Trophoblast cell (in vitro differentiated cells and primary cell): ENCODE measurements around the gene POLN.

Experiments
- DNase-seq, 2 donors: peaks; one replicate each; pipeline ENCODE4 v3.0.0-alpha.2; 2016
- H2AFZ ChIP-seq: 2 replicates; pipeline ENCODE4 v1.6.1; 2013; ENCODE audit warnings: low read length, moderate library complexity, mild to moderate bottlenecking; ENCODE audit not compliant: insufficient read depth, poor library complexity
- H2AK5ac ChIP-seq: 2 replicates; pipeline ENCODE4 v1.6.1; 2013; ENCODE audit warnings: mild to moderate bottlenecking, low read length
- H2BK120ac ChIP-seq: 2 replicates; pipeline ENCODE4 v1.6.1; 2013; ENCODE audit warnings: low read length, mild to moderate bottlenecking, moderate library complexity; ENCODE audit not compliant: insufficient read depth, poor library complexity
- H2BK12ac ChIP-seq: 2 replicates; pipeline ENCODE4 v1.6.1; 2013; ENCODE audit warnings: mild to moderate bottlenecking, low read length, moderate library complexity
- H2BK5ac ChIP-seq: 2 replicates; pipeline ENCODE4 v1.6.1; 2013; ENCODE audit warnings: low read length, low read depth, moderate library complexity, mild to moderate bottlenecking; ENCODE audit not compliant: poor library complexity
- H3K14ac ChIP-seq: 2 replicates; pipeline ENCODE4 v1.6.1; 2013; ENCODE audit warnings: mild to moderate bottlenecking, low read length
- H3K18ac ChIP-seq: 2 replicates; pipeline ENCODE4 v1.6.1; 2013; ENCODE audit warnings: mild to moderate bottlenecking, low read length
- H3K23ac ChIP-seq: 2 replicates; pipeline ENCODE4 v1.6.1; 2013; ENCODE audit warnings: low read length
- H3K27ac ChIP-seq: 2 replicates; pipeline ENCODE4 v1.5.1; 2013; ENCODE audit warnings: low read depth, mild to moderate bottlenecking, inconsistent platforms, low read length, moderate library complexity
- H3K27me3 ChIP-seq: 2 replicates; pipeline ENCODE4 v1.6.1; 2013; ENCODE audit warnings: inconsistent platforms, mild to moderate bottlenecking, low read length, moderate library complexity; ENCODE audit not compliant: insufficient read depth
- H3K36me3 ChIP-seq, 2 experiments: 1 replicate in 1 of 2; 2 replicates in 1 of 2; pipeline ENCODE4 v1.6.1; 2013; ENCODE audit warnings: low read length in 2 of 2, mild to moderate bottlenecking in 2 of 2, moderate library complexity in 1 of 2; ENCODE audit not compliant: insufficient read depth in 2 of 2, control insufficient read depth in 1 of 2
- H3K4ac ChIP-seq: 2 replicates; pipeline ENCODE4 v1.6.1; 2013; ENCODE audit warnings: low read depth, mild to moderate bottlenecking, low read length, moderate library complexity
- H3K4me1 ChIP-seq, 2 experiments: 1 replicate in 1 of 2; 2 replicates in 1 of 2; pipeline ENCODE4 v1.6.1; 2013; ENCODE audit warnings: low read length in 2 of 2, mild to moderate bottlenecking in 2 of 2, moderate library complexity in 1 of 2; ENCODE audit not compliant: insufficient read depth in 2 of 2, control insufficient read depth in 1 of 2
- H3K4me2 ChIP-seq: 2 replicates; pipeline ENCODE4 v1.6.1; 2013; ENCODE audit warnings: inconsistent platforms, mild to moderate bottlenecking, low read length, moderate library complexity
- H3K4me3 ChIP-seq: 2 replicates; pipeline ENCODE4 v1.5.1; 2013; ENCODE audit warnings: mild to moderate bottlenecking, low read depth, low read length, inconsistent platforms
- H3K79me1 ChIP-seq: one replicate; pipeline ENCODE4 v1.6.1; 2013; ENCODE audit warnings: low read length
- H3K79me2 ChIP-seq: 2 replicates; pipeline ENCODE4 v1.6.1; 2013; ENCODE audit warnings: low read length, mild to moderate bottlenecking; ENCODE audit not compliant: control insufficient read depth, insufficient read depth, poor library complexity
- H3K9ac ChIP-seq: 2 replicates; pipeline ENCODE4 v1.6.1; 2013; ENCODE audit warnings: mild to moderate bottlenecking, low read length
- H3K9me3 ChIP-seq: 2 replicates; pipeline ENCODE4 v1.6.1; 2013; ENCODE audit warnings: low read depth, mild to moderate bottlenecking, control low read depth, inconsistent platforms, low read length; ENCODE audit not compliant: insufficient read depth
- H4K12ac ChIP-seq: 2 replicates; pipeline ENCODE4 v1.6.1; 2013; ENCODE audit warnings: low read depth, mild to moderate bottlenecking, low read length, moderate library complexity
- H4K8ac ChIP-seq: 2 replicates; pipeline ENCODE4 v1.6.1; 2013; ENCODE audit warnings: low read depth, mild to moderate bottlenecking, low read length, moderate library complexity
- H4K91ac ChIP-seq: one replicate; pipeline ENCODE4 v1.6.1; 2013; ENCODE audit warnings: low read depth, mild to moderate bottlenecking, low read length, moderate library complexity
- whole genome bisulfite sequencing: extraction: QIAGEN DNeasy Blood & Tissue Kit; methylation state at CpG from one replicate; pipeline ENCODE4 v1.1.7; 2013; ENCODE audit warnings: missing lambda C conversion rate; ENCODE audit not compliant: insufficient read length, insufficient coverage; ENCODE audit errors: extremely low coverage; 5-methylcytosine and 5-hydroxymethylcytosine counted together

POLN gene

GRCh38 chr4:2253160-2254084, 11.5 kb upstream of the POLN start:
- Histone ChIP-seq H4K8ac (no peak overlapping the region), H3K9ac (no peak overlapping the region), H3K27ac (no peak overlapping the region), H3K4me3 (no peak overlapping the region), H2BK12ac (no peak overlapping the region), H3K27me3 (no peaks in the 10 kb centered on the region), H2AFZ (no peak overlapping the region), H3K4me2 (no peak overlapping the region), H3K79me1 (no peaks in the 10 kb centered on the region), H3K4me1 (no peaks in the 10 kb centered on the region), H2BK120ac (no peak overlapping the region), H3K14ac (no peak overlapping the region), H3K18ac (no peak overlapping the region), H3K9me3 (peaks cover 4% of the 10 kb centered on the region), H2AK5ac (no peak overlapping the region), H3K4ac (no peak overlapping the region), H4K91ac (no peak overlapping the region), H2BK5ac (no peak overlapping the region), H3K36me3 (peaks cover 73 to 81% of the 10 kb centered on the region in 2 experiments), H3K23ac (no peak overlapping the region), H3K79me2 (no peaks in the 10 kb centered on the region), H4K12ac (no peak overlapping the region)
- WGBS = no CpG with 5 or more reads among the region's 32 CpGs
- no peak for DNase-seq

- H3K4me1 ChIP-seq = no peaks in the 10 kb centered on the region
- no peak overlapping the region for H2BK5ac ChIP-seq
- H2AK5ac ChIP-seq = no peak overlapping the region
- no peak overlapping the region for H2AFZ ChIP-seq
- H4K12ac ChIP-seq = no peak overlapping the region
- no peak overlapping the region for H3K4me2 ChIP-seq
- no peak overlapping the region for H2BK12ac ChIP-seq
- WGBS = no CpG with 5 or more reads among the region's 12 CpGs
- H3K18ac ChIP-seq = no peak overlapping the region
- H4K8ac ChIP-seq = no peak overlapping the region
- no peak overlapping the region for H3K23ac ChIP-seq
- H2BK120ac ChIP-seq = no peak overlapping the region
- no peak overlapping the region for H3K14ac ChIP-seq
- no peaks in the 10 kb centered on the region for H3K79me1 ChIP-seq
- H3K27me3 ChIP-seq = no peaks in the 10 kb centered on the region
- H3K27ac ChIP-seq = no peak overlapping the region
- no peaks in the 10 kb centered on the region for H3K79me2 ChIP-seq
- no peak for DNase-seq
- no peak overlapping the region for H3K9ac ChIP-seq
- peaks cover 6% of the 10 kb centered on the region for H3K9me3 ChIP-seq
- H3K36me3 ChIP-seq = peaks cover 72 to 77% of the 10 kb centered on the region in 2 experiments
- H3K4ac ChIP-seq = no peak overlapping the region
- no peak overlapping the region for H4K91ac ChIP-seq
- H3K4me3 ChIP-seq = no peak overlapping the region
These were observed 10.7 kb upstream of the POLN start for GRCh38 chr4:2252530-2253091.

GRCh38 chr4:2251795-2252529, 10.0 kb upstream of the POLN start:
- no peak overlapping the region for H2AFZ ChIP-seq
- H4K91ac ChIP-seq = no peak overlapping the region
- no peak overlapping the region for H3K9ac ChIP-seq
- no peak overlapping the region for H4K12ac ChIP-seq
- no peak overlapping the region for H3K4ac ChIP-seq
- H3K79me1 ChIP-seq = no peaks in the 10 kb centered on the region
- no CpG with 5 or more reads among the region's 16 CpGs for WGBS
- H2BK12ac ChIP-seq = no peak overlapping the region
- H3K4me1 ChIP-seq = no peaks in the 10 kb centered on the region
- H3K9me3 ChIP-seq = peaks cover 6% of the 10 kb centered on the region
- no peak overlapping the region for H3K4me2 ChIP-seq
- no peak overlapping the region for H2AK5ac ChIP-seq
- H4K8ac ChIP-seq = no peak overlapping the region
- H2BK5ac ChIP-seq = no peak overlapping the region
- no peaks in the 10 kb centered on the region for H3K79me2 ChIP-seq
- no peak overlapping the region for H3K14ac ChIP-seq
- H3K27ac ChIP-seq = no peak overlapping the region
- no peak overlapping the region for H2BK120ac ChIP-seq
- DNase-seq = no peak
- H3K23ac ChIP-seq = no peak overlapping the region
- H3K27me3 ChIP-seq = no peaks in the 10 kb centered on the region
- peaks cover 65 to 72% of the 10 kb centered on the region in 2 experiments for H3K36me3 ChIP-seq
- H3K4me3 ChIP-seq = no peak overlapping the region
- H3K18ac ChIP-seq = no peak overlapping the region

- Histone ChIP-seq H3K79me1 (no peaks in the 10 kb centered on the region), H3K4me3 (no peak overlapping the region), H4K12ac (no peak overlapping the region), H2AK5ac (no peak overlapping the region), H2BK5ac (no peak overlapping the region), H3K14ac (no peak overlapping the region), H2BK12ac (no peak overlapping the region), H3K9ac (no peak overlapping the region), H3K79me2 (no peaks in the 10 kb centered on the region), H3K27me3 (no peaks in the 10 kb centered on the region), H3K9me3 (peaks cover 6% of the 10 kb centered on the region), H3K4me2 (no peak overlapping the region), H3K4me1 (no peaks in the 10 kb centered on the region), H2AFZ (no peak overlapping the region), H4K91ac (no peak overlapping the region), H3K36me3 (peaks cover 63 to 65% of the 10 kb centered on the region in 2 experiments), H4K8ac (no peak overlapping the region), H3K4ac (no peak overlapping the region), H3K27ac (no peak overlapping the region), H2BK120ac (no peak overlapping the region), H3K18ac (no peak overlapping the region), H3K23ac (no peak overlapping the region)
- WGBS = no CpG with 5 or more reads among the region's 25 CpGs
- DNase-seq = no peak
These were observed 9.3 kb upstream of the POLN start for GRCh38 chr4:2251073-2251794.
